ENCODE results near the gene ARHGEF7.

Gene ARHGEF7

GRCh38 chr13:111160648-111161047 is 45.5 kb downstream of the ARHGEF7 start:
- Histone ChIP-seq H3K14ac (ENCODE audit: low read length) (no peak overlapping the region), H2BK120ac (ENCODE audit: insufficient read depth, low read length, poor library complexity) (no peak overlapping the region), H3K4me1 (ENCODE audit: control insufficient read depth in 1 of 2, insufficient read depth in 2 of 2, low read length in 2 of 2) (peaks cover 3 to 7% of the 10 kb centered on the region in 2 experiments), H3K9ac (ENCODE audit: low read length) (no peak overlapping the region), H3K36me3 (ENCODE audit: control insufficient read depth in 1 of 2, insufficient read depth in 2 of 2, low read length in 2 of 2) (peaks cover 4 to 9% of the 10 kb centered on the region in 2 experiments), H3K4me2 (ENCODE audit: low read length) (no peak overlapping the region), H3K79me2 (ENCODE audit: control insufficient read depth, insufficient read depth, low read length, poor library complexity) (peaks cover 3% of the 10 kb centered on the region), H3K4me3 (ENCODE audit: low read depth, low read length) (no peak overlapping the region), H2BK5ac (ENCODE audit: low read depth, low read length, poor library complexity) (no peak overlapping the region), H4K8ac (ENCODE audit: low read depth, low read length) (no peak overlapping the region), H2AK5ac (ENCODE audit: low read length) (no peak overlapping the region), H4K12ac (ENCODE audit: low read depth, low read length) (no peak overlapping the region), H3K9me3 (ENCODE audit: insufficient read depth, low read depth, low read length) (peaks cover 2% of the 10 kb centered on the region), H3K18ac (ENCODE audit: low read length) (no peak overlapping the region), H2BK12ac (ENCODE audit: low read length) (no peak overlapping the region), H3K79me1 (ENCODE audit: low read length) (no peaks in the 10 kb centered on the region), H3K23ac (ENCODE audit: low read length) (no peak overlapping the region), H3K27ac (ENCODE audit: low read depth, low read length) (no peak overlapping the region), H4K91ac (ENCODE audit: low read depth, low read length) (no peak overlapping the region), H2AFZ (ENCODE audit: insufficient read depth, low read length, poor library complexity) (no peak overlapping the region), H3K27me3 (ENCODE audit: insufficient read depth, low read length) (no peaks in the 10 kb centered on the region), H3K4ac (ENCODE audit: low read depth, low read length) (peak overlapping the region; percentile 64)
- no CpG with 5 or more reads among the region's 3 CpGs for WGBS (ENCODE audit: extremely low coverage, insufficient coverage, insufficient read length)
- no peak for DNase-seq

- Histone ChIP-seq H2AK5ac (ENCODE audit: low read length) (no peak overlapping the region), H3K4me2 (ENCODE audit: low read length) (no peak overlapping the region), H3K9ac (ENCODE audit: low read length) (no peak overlapping the region), H3K18ac (ENCODE audit: low read length) (no peak overlapping the region), H3K9me3 (ENCODE audit: insufficient read depth, low read depth, low read length) (peaks cover 2% of the 10 kb centered on the region), H4K8ac (ENCODE audit: low read depth, low read length) (no peak overlapping the region), H3K36me3 (ENCODE audit: control insufficient read depth in 1 of 2, insufficient read depth in 2 of 2, low read length in 2 of 2) (peaks cover 4 to 9% of the 10 kb centered on the region in 2 experiments), H4K12ac (ENCODE audit: low read depth, low read length) (no peak overlapping the region), H3K14ac (ENCODE audit: low read length) (no peak overlapping the region), H2BK12ac (ENCODE audit: low read length) (no peak overlapping the region), H3K4me3 (ENCODE audit: low read depth, low read length) (no peak overlapping the region), H3K4me1 (ENCODE audit: control insufficient read depth in 1 of 2, insufficient read depth in 2 of 2, low read length in 2 of 2) (peaks cover 3 to 7% of the 10 kb centered on the region in 2 experiments), H2AFZ (ENCODE audit: insufficient read depth, low read length, poor library complexity) (no peak overlapping the region), H2BK120ac (ENCODE audit: insufficient read depth, low read length, poor library complexity) (no peak overlapping the region), H3K23ac (ENCODE audit: low read length) (no peak overlapping the region), H2BK5ac (ENCODE audit: low read depth, low read length, poor library complexity) (no peak overlapping the region), H3K27ac (ENCODE audit: low read depth, low read length) (no peak overlapping the region), H3K27me3 (ENCODE audit: insufficient read depth, low read length) (no peaks in the 10 kb centered on the region), H4K91ac (ENCODE audit: low read depth, low read length) (no peak overlapping the region), H3K79me1 (ENCODE audit: low read length) (no peaks in the 10 kb centered on the region), H3K4ac (ENCODE audit: low read depth, low read length) (peak overlapping the region; percentile 62), H3K79me2 (ENCODE audit: control insufficient read depth, insufficient read depth, low read length, poor library complexity) (peaks cover 3% of the 10 kb centered on the region)
- WGBS (ENCODE audit: extremely low coverage, insufficient coverage, insufficient read length): no CpG with 5 or more reads among the region's 5 CpGs
- no peak for DNase-seq
Observed at GRCh38 chr13:111161601-111162600, 46.8 kb downstream of the ARHGEF7 start.

GRCh38 chr13:111165241-111166010 is 50.3 kb downstream of the ARHGEF7 start:
- no peaks in the 10 kb centered on the region for H3K27me3 ChIP-seq (ENCODE audit: insufficient read depth, low read length)
- H3K9ac ChIP-seq (ENCODE audit: low read length): peak overlapping the region; percentile 32
- H4K91ac ChIP-seq (ENCODE audit: low read depth, low read length): no peak overlapping the region
- no peak overlapping the region for H3K18ac ChIP-seq (ENCODE audit: low read length)
- WGBS (ENCODE audit: extremely low coverage, insufficient coverage, insufficient read length): no CpG with 5 or more reads among the region's 10 CpGs
- no peak overlapping the region for H2AFZ ChIP-seq (ENCODE audit: insufficient read depth, low read length, poor library complexity)
- no peak overlapping the region for H3K4me2 ChIP-seq (ENCODE audit: low read length)
- H2BK5ac ChIP-seq (ENCODE audit: low read depth, low read length, poor library complexity): no peak overlapping the region
- H4K12ac ChIP-seq (ENCODE audit: low read depth, low read length): no peak overlapping the region
- peaks cover 2% of the 10 kb centered on the region for H3K9me3 ChIP-seq (ENCODE audit: insufficient read depth, low read depth, low read length)
- H3K79me1 ChIP-seq (ENCODE audit: low read length): no peaks in the 10 kb centered on the region
- peak overlapping the region; percentile 13 for H3K4ac ChIP-seq (ENCODE audit: low read depth, low read length)
- no peak overlapping the region for H3K23ac ChIP-seq (ENCODE audit: low read length)
- peaks cover 4% of the 10 kb centered on the region for H3K79me2 ChIP-seq (ENCODE audit: control insufficient read depth, insufficient read depth, low read length, poor library complexity)
- H3K14ac ChIP-seq (ENCODE audit: low read length): no peak overlapping the region
- no peak overlapping the region for H3K4me3 ChIP-seq (ENCODE audit: low read depth, low read length)
- no peak overlapping the region for H4K8ac ChIP-seq (ENCODE audit: low read depth, low read length)
- no peak overlapping the region for H2AK5ac ChIP-seq (ENCODE audit: low read length)
- peaks cover 3 to 7% of the 10 kb centered on the region in 2 experiments for H3K4me1 ChIP-seq (ENCODE audit: control insufficient read depth in 1 of 2, insufficient read depth in 2 of 2, low read length in 2 of 2)
- H2BK120ac ChIP-seq (ENCODE audit: insufficient read depth, low read length, poor library complexity): no peak overlapping the region
- H2BK12ac ChIP-seq (ENCODE audit: low read length): no peak overlapping the region
- peak; percentile 26 to 63 for DNase-seq
- peaks cover 11 to 19% of the 10 kb centered on the region in 2 experiments for H3K36me3 ChIP-seq (ENCODE audit: control insufficient read depth in 1 of 2, insufficient read depth in 2 of 2, low read length in 2 of 2)
- H3K27ac ChIP-seq (ENCODE audit: low read depth, low read length): no peak overlapping the region

DNA sequence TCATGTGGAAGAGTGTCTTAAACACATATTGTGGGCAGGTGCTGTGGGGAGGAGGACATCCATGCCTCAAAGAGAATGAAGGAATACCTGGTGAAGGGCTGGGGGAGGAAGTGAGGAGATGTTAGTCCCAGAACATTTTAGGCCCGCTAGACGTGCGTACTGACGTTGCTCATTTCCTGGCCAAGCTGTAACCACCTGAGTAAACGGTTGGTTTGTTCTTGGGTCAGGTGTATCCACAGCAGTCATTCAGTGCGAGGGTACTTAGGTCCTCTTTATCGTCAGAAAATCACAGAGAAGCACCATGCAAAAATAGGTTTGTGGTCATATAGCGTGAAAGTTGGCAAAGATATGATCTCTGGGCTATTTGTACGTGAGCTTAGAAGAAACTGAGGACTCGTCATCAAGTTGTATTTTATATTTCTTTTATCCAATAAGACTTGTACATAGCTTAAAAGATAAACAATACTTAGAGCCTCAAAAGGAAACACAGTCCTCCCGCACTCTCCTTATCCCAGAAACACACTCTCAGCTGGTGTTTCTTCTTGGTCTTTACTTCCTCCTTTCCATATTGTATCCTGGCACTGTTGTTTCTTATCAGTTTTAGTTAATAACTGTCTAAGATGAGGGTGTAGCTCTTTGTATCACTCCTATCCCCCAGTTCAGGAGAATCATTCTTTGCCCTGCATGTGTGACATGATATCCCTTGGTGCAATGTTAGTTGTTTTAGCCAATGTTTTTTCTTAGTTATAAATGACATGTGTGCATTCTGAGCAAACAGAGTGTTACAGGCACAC is 52.0 kb downstream of the ARHGEF7 start:
- Histone ChIP-seq H3K14ac (ENCODE audit: low read length) (no peak overlapping the region), H4K12ac (ENCODE audit: low read depth, low read length) (no peak overlapping the region), H3K23ac (ENCODE audit: low read length) (no peak overlapping the region), H2AFZ (ENCODE audit: insufficient read depth, low read length, poor library complexity) (no peak overlapping the region), H3K4me1 (ENCODE audit: control insufficient read depth in 1 of 2, insufficient read depth in 2 of 2, low read length in 2 of 2) (peaks cover 3 to 7% of the 10 kb centered on the region in 2 experiments), H3K79me1 (ENCODE audit: low read length) (no peaks in the 10 kb centered on the region), H3K27ac (ENCODE audit: low read depth, low read length) (no peak overlapping the region), H3K9ac (ENCODE audit: low read length) (no peak overlapping the region), H3K4ac (ENCODE audit: low read depth, low read length) (peak overlapping the region; percentile 58), H4K91ac (ENCODE audit: low read depth, low read length) (no peak overlapping the region), H2BK5ac (ENCODE audit: low read depth, low read length, poor library complexity) (no peak overlapping the region), H2BK12ac (ENCODE audit: low read length) (no peak overlapping the region), H3K18ac (ENCODE audit: low read length) (peak overlapping the region; percentile 26), H3K9me3 (ENCODE audit: insufficient read depth, low read depth, low read length) (peaks cover 2% of the 10 kb centered on the region), H3K79me2 (ENCODE audit: control insufficient read depth, insufficient read depth, low read length, poor library complexity) (peaks cover 2% of the 10 kb centered on the region), H2AK5ac (ENCODE audit: low read length) (no peak overlapping the region), H3K4me3 (ENCODE audit: low read depth, low read length) (no peak overlapping the region), H3K36me3 (ENCODE audit: control insufficient read depth in 1 of 2, insufficient read depth in 2 of 2, low read length in 2 of 2) (peaks cover 11 to 17% of the 10 kb centered on the region in 2 experiments), H3K27me3 (ENCODE audit: insufficient read depth, low read length) (no peaks in the 10 kb centered on the region), H2BK120ac (ENCODE audit: insufficient read depth, low read length, poor library complexity) (no peak overlapping the region), H3K4me2 (ENCODE audit: low read length) (no peak overlapping the region), H4K8ac (ENCODE audit: low read depth, low read length) (no peak overlapping the region)
- WGBS (ENCODE audit: extremely low coverage, insufficient coverage, insufficient read length): no CpG with 5 or more reads among the region's 11 CpGs
- no peak for DNase-seq

Measured in trophoblast cell (in vitro differentiated cells and primary cell).